H1 (cell line): Measurements from ENCODE around the gene B3GALT5. TPM values are rescaled to one million over a fixed set of nuclear protein-coding genes. Genes with fewer than 3 reads are reported as not detected.

Source experiments
- CBX8 ChIP-seq: fragments of 300-800, 300-1000 bp; sonication (generic); IDR thresholded peaks from 2 replicates; pipeline ENCODE4 v1.7.1; 2016; ENCODE audit warnings: low read depth, low read length, borderline replicate concordance
- HDAC2 ChIP-seq, 2 experiments: fragments of 300-600 bp in 1 of 2; sonication (generic) in 1 of 2; IDR thresholded peaks; 2 replicates each; pipeline ENCODE4 v1.6.1; 2011 to 2012; ENCODE audit warnings: low read depth in 2 of 2, low read length in 2 of 2, mild to moderate bottlenecking in 2 of 2, moderate library complexity in 2 of 2, borderline replicate concordance in 1 of 2, inconsistent platforms in 1 of 2
- PHF8 ChIP-seq: fragments of 200-600 bp; sonication (generic); conservative IDR thresholded peaks from 2 replicates; pipeline ENCODE4 v1.7.1; 2012; ENCODE audit warnings: low read depth, mild to moderate bottlenecking, inconsistent platforms, low read length, moderate library complexity
- polyA plus RNA-seq, 7 experiments: library from polyadenylated mRNA; depleted of rRNA in 3 of 7; stranded (reverse) in 5 of 7; unstranded in 2 of 7; fragments of >200 nt in 5 of 7; fragments of 200-250 nt in 2 of 7; gene quantifications; 1 replicate in 5 of 7; 2 replicates in 1 of 7; 4 replicates in 1 of 7; pipeline versions ENCODE4 v1.2.1 to v1.2.3, GENCODE V29; 2011 to 2013; ENCODE audit warnings: missing spikeins in 2 of 7, mixed read lengths in 2 of 7
- total RNA-seq: library from RNA; stranded (reverse); fragmentation: NEBNext Ultra II Directional; extraction: Animal tissue kit (Norgen Biotek cat#: 25700); gene quantifications from 2 replicates; pipeline ENCODE4 v1.2.1, GENCODE V29; 2021

Gene B3GALT5
- total and polyA plus RNA-seq, 2 of the 8 experiments (the other 6 are each of a cell fraction or from before 2014, with no cell fraction given): 11.9 to 25.1 TPM

DNA sequence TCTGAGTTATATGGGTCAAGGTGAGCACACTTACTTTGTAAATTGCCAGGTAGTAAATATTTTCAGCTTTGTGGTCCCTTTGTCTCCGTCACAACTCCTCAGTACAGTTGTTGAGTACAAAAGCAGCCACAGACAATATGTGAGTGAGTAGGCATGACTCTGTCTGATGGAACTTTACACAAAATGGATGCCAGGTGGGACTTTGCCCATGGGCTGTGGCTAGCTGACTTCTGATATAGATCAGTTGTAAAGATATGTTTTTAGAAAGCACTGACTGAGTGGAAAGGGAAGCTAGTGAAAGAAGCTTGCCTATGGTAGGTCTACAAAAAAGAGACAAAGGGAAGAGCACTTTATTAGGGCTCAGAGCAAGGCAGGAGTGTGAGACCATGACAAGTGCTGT lies 109.1 kb downstream of the B3GALT5 start (continued):
- TF ChIP-seq PHF8 (no peak), CBX8 (no peak), HDAC2 (IDR thresholded peaks at IDR 0.05; ENCODE audit: borderline replicate concordance in 1 of 2, low read depth in 2 of 2, low read length in 2 of 2) (no peak)
- TF ChIP-seq, all 59 proteins: peak for 0

Other genes starting within 250 kb of the B3GALT5 start
- 0.57 and 0.84 TPM in 2 replicates for gene LCA5L, start 167.2 kb upstream of the B3GALT5 start, total RNA-seq
- 0.11 and 0.20 TPM in 2 replicates for gene LCA5L, start 167.2 kb upstream of the B3GALT5 start, polyA plus RNA-seq (2011; rRNA removed)
- gene SH3BGR, start 161.0 kb upstream of the B3GALT5 start, total RNA-seq: 5.5 and 5.9 TPM in 2 replicates
- 2.1 and 8.2 TPM in 2 replicates for gene SH3BGR, start 161.0 kb upstream of the B3GALT5 start, polyA plus RNA-seq (2011; rRNA removed)
- 4.4 TPM in 2 replicates for gene IGSF5, start 132.2 kb downstream of the B3GALT5 start, total RNA-seq
- 4.0 and 5.4 TPM in 2 replicates for gene IGSF5, start 132.2 kb downstream of the B3GALT5 start, polyA plus RNA-seq (2011; rRNA removed)